ENCODE data around the gene MGMT. TPM values are rescaled to one million over a fixed set of nuclear protein-coding genes. Genes with fewer than 3 reads are reported as not detected.

Gene MGMT
- total RNA-seq, 1 experiment from 2014 or later = 21.2 TPM

- no peaks in the 10 kb centered on the region for H3K9me2 ChIP-seq (ENCODE audit: insufficient read depth)
- CTCF ChIA-PET = no interaction called here
These were observed 262.1 kb downstream of the MGMT start for GRCh38 chr10:129728905-129729795.

GRCh38 chr10:129730272-129730992 lies 263.4 kb downstream of the MGMT start:
- no TSS peak for BruUV-seq (replicated peaks)
- ChIA-PET CTCF (no interaction called here), POLR2A (ENCODE audit: unreplicated experiment) (no interaction called here)
- Histone ChIP-seq H3K79me2 (ENCODE audit: low read depth) (no peaks in the 10 kb centered on the region), H4K20me1 (ENCODE audit: insufficient read depth) (no peaks in the 10 kb centered on the region), H3K9me3 (ENCODE audit: insufficient read depth, low read depth) (no peaks in the 10 kb centered on the region), H3K4me1 (replicated peaks; ENCODE audit: insufficient read depth) (no peaks in the 10 kb centered on the region), H2AFZ (no peak overlapping the region), H3K4me3 (no peak overlapping the region), H3K27me3 (ENCODE audit: insufficient read depth, low read depth) (no peaks in the 10 kb centered on the region), H3K9me2 (ENCODE audit: insufficient read depth) (no peaks in the 10 kb centered on the region), H3K36me3 (ENCODE audit: low read depth) (no peaks in the 10 kb centered on the region), H3K27ac (no peak overlapping the region), H3F3A (ENCODE audit: insufficient read depth, low read depth) (no peaks in the 10 kb centered on the region), H3K4me2 (no peak overlapping the region)
- no peak for DNase-seq
- intact Hi-C loops (cut with micrococcal nuclease; ENCODE audit: unreplicated experiment) = no loop called here
- no peak for TF ChIP-seq CTCF (conservative IDR thresholded peaks at IDR 0.05)
- TF ChIP-seq EZH2 (IDR thresholded peaks at IDR 0.05; ENCODE audit: low read depth) = no peak

More at GRCh38 chr10:129728905-129729795, 262.1 kb downstream of the MGMT start:
- Histone ChIP-seq H3K9me3 (ENCODE audit: insufficient read depth, low read depth) (no peaks in the 10 kb centered on the region), H3F3A (ENCODE audit: insufficient read depth, low read depth) (no peaks in the 10 kb centered on the region), H3K27me3 (ENCODE audit: insufficient read depth, low read depth) (no peaks in the 10 kb centered on the region), H3K27ac (no peak overlapping the region), H3K36me3 (ENCODE audit: low read depth) (no peaks in the 10 kb centered on the region), H2AFZ (no peak overlapping the region), H4K20me1 (ENCODE audit: insufficient read depth) (no peaks in the 10 kb centered on the region), H3K4me3 (no peak overlapping the region), H3K4me1 (replicated peaks; ENCODE audit: insufficient read depth) (no peaks in the 10 kb centered on the region), H3K79me2 (ENCODE audit: low read depth) (no peaks in the 10 kb centered on the region), H3K4me2 (no peak overlapping the region)
- TF ChIP-seq EZH2 (IDR thresholded peaks at IDR 0.05; ENCODE audit: low read depth) = no peak
- no peak for TF ChIP-seq CTCF (conservative IDR thresholded peaks at IDR 0.05)
- intact Hi-C loops (cut with micrococcal nuclease; ENCODE audit: unreplicated experiment) = no loop called here
- DNase-seq = no peak
- no TSS peak for BruUV-seq (replicated peaks)
- POLR2A ChIA-PET (ENCODE audit: unreplicated experiment) = no interaction called here

GRCh38 chr10:129730993-129731325 lies 263.9 kb downstream of the MGMT start:
- H3K9me3 ChIP-seq (ENCODE audit: insufficient read depth, low read depth) = no peaks in the 10 kb centered on the region
- intact Hi-C loops (cut with micrococcal nuclease; ENCODE audit: unreplicated experiment) = no loop called here
- ChIA-PET POLR2A (ENCODE audit: unreplicated experiment) (no interaction called here), CTCF (no interaction called here)
- H3K9me2 ChIP-seq (ENCODE audit: insufficient read depth) = no peaks in the 10 kb centered on the region
- H4K20me1 ChIP-seq (ENCODE audit: insufficient read depth) = no peaks in the 10 kb centered on the region
- no peak for DNase-seq
- TF ChIP-seq CTCF (conservative IDR thresholded peaks at IDR 0.05) (no peak), EZH2 (IDR thresholded peaks at IDR 0.05; ENCODE audit: low read depth) (no peak)
- H3K27ac ChIP-seq = no peak overlapping the region
- no peaks in the 10 kb centered on the region for H3K27me3 ChIP-seq (ENCODE audit: insufficient read depth, low read depth)
- no peak overlapping the region for H3K4me3 ChIP-seq
- H3K4me1 ChIP-seq (replicated peaks; ENCODE audit: insufficient read depth) = no peaks in the 10 kb centered on the region
- no peaks in the 10 kb centered on the region for H3K79me2 ChIP-seq (ENCODE audit: low read depth)
- BruUV-seq (replicated peaks) = no TSS peak
- no peak overlapping the region for H2AFZ ChIP-seq
- no peak overlapping the region for H3K4me2 ChIP-seq
- H3K36me3 ChIP-seq (ENCODE audit: low read depth) = no peaks in the 10 kb centered on the region
- no peaks in the 10 kb centered on the region for H3F3A ChIP-seq (ENCODE audit: insufficient read depth, low read depth)

Data from PC-9 (cell line).